ENCODE data around the gene SLC30A9. TPM values are rescaled to one million over a fixed set of nuclear protein-coding genes. Genes with fewer than 3 reads are reported as not detected.

Gene SLC30A9
- total and polyA plus RNA-seq, 7 donors: 10.9 to 38.8 (median 32.6) TPM

DNA sequence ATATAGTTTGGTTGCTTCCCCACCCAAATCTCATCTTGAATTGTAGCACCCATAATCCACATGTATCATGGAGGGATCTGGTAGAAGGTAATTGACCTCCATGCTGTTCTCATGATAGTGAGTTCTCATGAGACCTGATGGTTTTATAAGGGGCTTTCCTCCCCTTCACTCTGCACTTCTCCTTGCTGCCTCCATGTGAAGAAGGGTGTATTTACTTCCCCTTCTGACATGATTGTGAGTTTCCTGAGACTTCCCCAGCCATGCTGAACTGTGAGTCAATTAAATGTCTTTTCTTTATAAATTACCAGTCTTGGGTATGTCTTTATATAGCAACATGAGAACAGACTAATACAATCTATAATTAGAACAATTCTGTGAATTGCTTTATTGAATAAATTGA is 20.7 kb upstream of the SLC30A9 start:
- no peak overlapping the region for H3K27ac ChIP-seq
- intact Hi-C loops (cut with DNase I): no loop called here
- no peaks in the 10 kb centered on the region for H3K27me3 ChIP-seq (ENCODE audit: insufficient read depth in 3 of 3, low read length in 2 of 3)
- DNase-seq: no peak
- no peak overlapping the region for H3K4me3 ChIP-seq
- no peaks in the 10 kb centered on the region for H3K36me3 ChIP-seq (ENCODE audit: insufficient read depth in 1 of 2, low read depth in 1 of 2)
- no peaks in the 10 kb centered on the region for H3K9me3 ChIP-seq
- no peak for ATAC-seq
- no peaks in the 10 kb centered on the region for H3K4me1 ChIP-seq
- TF ChIP-seq, protein P1, sequence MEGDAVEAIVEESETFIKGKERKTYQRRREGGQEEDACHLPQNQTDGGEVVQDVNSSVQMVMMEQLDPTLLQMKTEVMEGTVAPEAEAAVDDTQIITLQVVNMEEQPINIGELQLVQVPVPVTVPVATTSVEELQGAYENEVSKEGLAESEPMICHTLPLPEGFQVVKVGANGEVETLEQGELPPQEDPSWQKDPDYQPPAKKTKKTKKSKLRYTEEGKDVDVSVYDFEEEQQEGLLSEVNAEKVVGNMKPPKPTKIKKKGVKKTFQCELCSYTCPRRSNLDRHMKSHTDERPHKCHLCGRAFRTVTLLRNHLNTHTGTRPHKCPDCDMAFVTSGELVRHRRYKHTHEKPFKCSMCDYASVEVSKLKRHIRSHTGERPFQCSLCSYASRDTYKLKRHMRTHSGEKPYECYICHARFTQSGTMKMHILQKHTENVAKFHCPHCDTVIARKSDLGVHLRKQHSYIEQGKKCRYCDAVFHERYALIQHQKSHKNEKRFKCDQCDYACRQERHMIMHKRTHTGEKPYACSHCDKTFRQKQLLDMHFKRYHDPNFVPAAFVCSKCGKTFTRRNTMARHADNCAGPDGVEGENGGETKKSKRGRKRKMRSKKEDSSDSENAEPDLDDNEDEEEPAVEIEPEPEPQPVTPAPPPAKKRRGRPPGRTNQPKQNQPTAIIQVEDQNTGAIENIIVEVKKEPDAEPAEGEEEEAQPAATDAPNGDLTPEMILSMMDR (IDR thresholded peaks at IDR 0.05): no peak

DNA sequence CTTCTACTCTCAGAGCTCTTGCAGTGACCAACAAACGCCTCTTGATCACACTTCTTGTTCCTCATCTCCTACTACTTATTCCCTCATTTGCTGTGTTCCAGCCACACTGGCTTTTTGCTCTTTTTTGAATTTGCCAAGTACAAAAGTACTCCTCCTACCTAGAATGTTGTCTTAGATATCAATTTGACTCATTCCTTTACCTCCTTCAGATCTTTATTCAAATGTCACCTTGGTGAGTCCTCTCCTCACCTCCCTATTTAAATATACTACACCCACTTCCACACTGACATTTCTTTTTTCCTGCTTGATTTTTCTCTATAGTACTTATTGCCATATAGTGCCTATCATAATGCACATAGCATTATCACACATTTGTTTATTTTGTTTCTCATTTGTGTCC is 15.0 kb upstream of the SLC30A9 start:
- 83 to 88% (median 86%) methylated on average over 1 of the region's 1 CpG for WGBS, 3 donors
- H3K4me3 ChIP-seq: no peak overlapping the region
- H3K27ac ChIP-seq: no peak overlapping the region
- ATAC-seq: no peak
- H3K27me3 ChIP-seq (ENCODE audit: insufficient read depth in 3 of 3, low read length in 2 of 3): no peaks in the 10 kb centered on the region
- no peaks in the 10 kb centered on the region for H3K36me3 ChIP-seq (ENCODE audit: insufficient read depth in 1 of 2, low read depth in 1 of 2)
- TF ChIP-seq, protein P1 (IDR thresholded peaks at IDR 0.05): no peak
- H3K4me1 ChIP-seq: no peaks in the 10 kb centered on the region
- no peaks in the 10 kb centered on the region for H3K9me3 ChIP-seq
- DNase-seq: no peak
- intact Hi-C loops (cut with DNase I): no loop called here

DNA sequence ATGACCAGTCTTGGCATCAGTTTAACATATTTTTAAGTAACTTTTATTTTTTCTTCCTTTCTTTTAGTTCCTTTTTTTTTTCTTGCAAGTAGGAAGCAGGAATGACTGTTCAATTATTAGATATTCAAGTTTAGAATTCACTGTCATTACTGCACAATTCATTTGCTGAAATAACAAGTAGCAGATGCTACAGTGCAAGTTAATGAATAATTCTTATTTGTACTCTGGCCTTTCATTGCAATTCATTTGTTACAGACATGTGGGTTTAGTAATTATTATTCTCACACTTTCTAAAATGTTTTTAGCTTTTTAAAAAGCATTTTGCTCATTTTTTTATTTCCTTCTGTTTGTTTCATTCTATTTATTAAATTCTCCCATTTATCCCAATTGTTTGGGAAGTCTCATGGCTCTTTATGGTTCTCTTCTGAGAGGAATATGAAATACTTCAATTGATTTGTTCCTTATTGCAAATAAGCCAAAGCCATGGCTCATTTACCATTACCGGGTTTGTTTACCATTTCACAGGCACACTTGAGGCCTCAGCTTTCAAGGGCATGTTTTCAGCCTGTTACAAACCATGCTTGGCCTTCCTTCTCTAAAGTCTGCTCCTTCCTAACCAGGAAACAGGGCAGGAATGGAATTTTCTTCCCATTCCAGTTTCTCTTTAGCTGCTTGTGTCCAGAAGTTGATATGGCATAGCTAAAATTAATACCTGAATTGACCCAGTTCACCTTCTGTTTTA is 13.4 kb upstream of the SLC30A9 start:
- Histone ChIP-seq H3K4me3 (no peak overlapping the region), H3K27me3 (ENCODE audit: insufficient read depth in 3 of 3, low read length in 2 of 3) (no peaks in the 10 kb centered on the region), H3K4me1 (no peaks in the 10 kb centered on the region), H3K36me3 (ENCODE audit: insufficient read depth in 1 of 2, low read depth in 1 of 2) (no peaks in the 10 kb centered on the region), H3K9me3 (no peaks in the 10 kb centered on the region), H3K27ac (no peak overlapping the region)
- WGBS, 3 donors: 21 to 45% (median 26%) methylated on average over 1 of the region's 1 CpG
- ATAC-seq (no peak), DNase-seq (no peak)
- intact Hi-C loops (cut with DNase I): no loop called here
- TF ChIP-seq, protein P1 (IDR thresholded peaks at IDR 0.05): no peak

DNA sequence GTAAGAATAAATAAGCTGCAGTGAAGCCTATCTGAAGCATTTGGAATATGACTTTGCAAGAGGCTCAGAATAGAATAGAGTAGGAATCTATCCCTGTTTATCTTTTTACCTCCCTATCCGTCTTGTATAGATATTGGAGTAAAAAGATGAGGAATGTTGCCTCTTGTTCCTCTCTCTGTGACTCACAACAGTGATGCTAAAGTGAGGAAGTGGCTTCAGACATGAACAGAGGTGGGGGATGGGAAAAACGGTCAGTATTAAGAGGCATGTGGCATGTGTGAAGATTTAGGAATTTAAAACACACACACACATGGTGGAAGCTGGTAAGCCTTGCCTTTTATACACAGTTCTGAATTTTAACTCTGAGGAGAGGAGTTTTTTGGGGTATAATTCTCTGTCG is 12.6 kb upstream of the SLC30A9 start:
- H3K9me3 ChIP-seq: no peaks in the 10 kb centered on the region
- intact Hi-C loops (cut with DNase I): no loop called here
- H3K4me1 ChIP-seq: no peaks in the 10 kb centered on the region
- no peaks in the 10 kb centered on the region for H3K36me3 ChIP-seq (ENCODE audit: insufficient read depth in 1 of 2, low read depth in 1 of 2)
- TF ChIP-seq, protein P1 (IDR thresholded peaks at IDR 0.05): no peak
- DNase-seq (no peak), ATAC-seq (no peak)
- WGBS, 3 donors: 34 to 38% (median 35%) methylated on average over 3 of the region's 3 CpGs
- H3K27me3 ChIP-seq (ENCODE audit: insufficient read depth in 3 of 3, low read length in 2 of 3): no peaks in the 10 kb centered on the region
- no peak overlapping the region for H3K4me3 ChIP-seq
- H3K27ac ChIP-seq: no peak overlapping the region

DNA sequence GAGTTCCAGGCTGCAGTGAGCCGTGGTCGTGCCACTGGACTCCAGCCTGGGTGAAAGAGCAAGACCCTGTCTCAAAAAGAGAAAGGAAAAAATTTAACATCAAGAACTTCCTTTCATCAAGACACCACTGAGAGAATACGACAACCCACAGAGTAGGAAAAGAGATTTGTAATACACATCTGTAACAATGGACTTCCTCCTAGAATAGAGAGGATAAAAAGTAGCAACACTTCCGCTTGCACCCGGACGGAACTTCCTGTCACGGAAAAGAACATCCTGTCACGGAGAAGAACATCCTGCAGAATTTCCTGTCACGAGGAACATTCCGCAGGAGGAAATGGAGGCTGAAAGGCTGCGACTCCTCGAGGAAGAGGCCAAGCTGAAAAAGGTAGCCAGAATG is 8.9 kb upstream of the SLC30A9 start, which contains the start of gene DCAF4L1:
Gene DCAF4L1, plus strand, starts transcription at position 301 of the 400 bp plus-strand sequence. Its CDS starts 37 bp downstream, at position 338.
- Histone ChIP-seq H3K4me3 (no peak within 1 kb of the TSS), H3K4me1 (no peaks in the 10 kb centered on the region), H3K27me3 (ENCODE audit: insufficient read depth in 3 of 3, low read length in 2 of 3) (no peaks in the 10 kb centered on the region), H3K27ac (no peak within 1 kb of the TSS), H3K36me3 (ENCODE audit: insufficient read depth in 1 of 2, low read depth in 1 of 2) (no peaks in the 10 kb centered on the region), H3K9me3 (no peaks in the 10 kb centered on the region)
- WGBS, 3 donors: 81 to 90% (median 83%) methylated on average over 12 of the region's 12 CpGs
- DNase-seq (no peak), ATAC-seq (no peak)
- TF ChIP-seq, protein P1 (IDR thresholded peaks at IDR 0.05): no peak
- intact Hi-C loops (cut with DNase I): no loop called here
